Activated T-cell treated with anti-CD3 and anti-CD28 coated beads, Interleukin-2, amount 50 U/mL, for 48 hours (primary cell): Measurements from ENCODE around the gene CD2BP2.
"Not testable (repeated sequence)": the region's sequence is repeated elsewhere in the genome, so short reads cannot be mapped to it uniquely, and the experiment has no call there.

Source experiments
- DNase-seq, 2 experiments: peaks; one replicate each; pipeline ENCODE4 v3.0.0-alpha.2; 2020

Gene CD2BP2

GRCh38 chr16:30341971-30342370, 13.1 kb downstream of the CD2BP2 start:
- peak; percentile 11 to 12 for DNase-seq

DNA sequence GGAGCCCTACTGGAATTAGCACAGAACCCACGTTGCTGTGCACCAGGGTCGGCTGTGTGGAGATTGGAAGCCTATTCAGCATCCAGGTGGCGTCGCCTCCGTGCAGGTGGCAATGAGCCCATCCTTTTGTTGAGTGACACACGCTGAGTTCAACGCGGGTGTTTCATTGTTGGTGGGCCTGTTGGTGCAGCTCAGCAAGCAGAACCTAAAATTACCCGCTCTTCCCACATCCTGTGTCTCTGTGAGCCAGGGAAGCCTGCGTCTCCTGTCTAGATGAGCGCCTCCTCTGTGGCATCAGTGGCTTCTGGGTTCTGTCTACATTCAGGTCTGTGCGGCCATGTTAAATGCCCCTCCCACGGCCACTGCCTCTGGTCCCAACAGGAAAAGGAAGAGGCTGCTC, 14.5 kb downstream of the CD2BP2 start:
- peak; percentile 19 to 30 for DNase-seq

- DNase-seq = not testable (repeated sequence)
Measured at GRCh38 chr16:30338715-30339114, 16.4 kb downstream of the CD2BP2 start.

GRCh38 chr16:30337964-30338357, 17.1 kb downstream of the CD2BP2 start:
- peak in 1 of 2 experiments; percentile 9 for DNase-seq

DNA sequence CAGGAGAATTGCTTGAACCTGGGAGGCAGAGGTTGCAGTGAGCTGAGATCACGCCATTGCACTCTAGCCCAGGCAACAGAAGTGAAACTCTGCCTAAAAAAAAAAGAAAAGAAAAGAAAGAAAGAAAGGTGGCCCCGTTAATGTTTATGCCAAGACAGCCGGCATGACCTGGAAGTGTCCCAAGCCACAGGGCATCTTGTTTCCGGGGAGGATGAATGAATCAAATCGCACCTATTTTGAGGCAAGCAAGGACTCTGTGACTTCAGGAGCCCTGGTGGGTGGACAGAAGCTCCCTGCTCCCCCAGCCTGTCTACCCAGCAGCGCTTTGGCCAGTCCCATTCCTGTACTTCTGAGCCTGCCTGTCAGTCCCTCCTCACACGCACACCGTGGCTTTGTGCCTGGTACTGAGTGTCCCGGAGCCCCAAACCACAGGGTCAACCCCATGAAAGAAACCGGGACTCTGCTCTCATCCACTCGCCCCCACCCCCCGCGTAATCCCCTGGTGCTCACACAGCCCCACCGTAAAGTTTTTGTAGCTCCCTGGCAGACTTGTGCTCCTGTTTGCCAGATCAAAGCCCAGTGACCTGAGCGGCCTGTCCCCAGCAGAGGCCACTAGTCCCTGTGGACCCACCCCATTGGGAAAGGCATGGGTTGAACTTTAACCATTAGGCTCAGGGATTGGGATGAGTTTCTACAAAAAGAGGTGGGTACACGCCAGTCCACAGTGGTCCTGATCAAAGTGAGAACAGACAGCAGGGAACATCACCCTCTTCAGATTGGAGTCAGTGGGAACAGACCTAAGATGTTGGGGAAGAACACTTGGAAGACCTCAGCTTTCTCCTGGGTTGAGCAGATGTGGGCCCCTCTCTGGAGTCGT, 19.3 kb downstream of the CD2BP2 start:
- peak in 1 of 2 experiments; percentile 49 for DNase-seq

- peak; percentile 90 to 92 for DNase-seq
Measured at GRCh38 chr16:30335028-30335597, 20.0 kb downstream of the CD2BP2 start.

- peak; percentile 90 to 93 for DNase-seq
Measured at GRCh38 chr16:30334473-30334989, 20.6 kb downstream of the CD2BP2 start.

DNA sequence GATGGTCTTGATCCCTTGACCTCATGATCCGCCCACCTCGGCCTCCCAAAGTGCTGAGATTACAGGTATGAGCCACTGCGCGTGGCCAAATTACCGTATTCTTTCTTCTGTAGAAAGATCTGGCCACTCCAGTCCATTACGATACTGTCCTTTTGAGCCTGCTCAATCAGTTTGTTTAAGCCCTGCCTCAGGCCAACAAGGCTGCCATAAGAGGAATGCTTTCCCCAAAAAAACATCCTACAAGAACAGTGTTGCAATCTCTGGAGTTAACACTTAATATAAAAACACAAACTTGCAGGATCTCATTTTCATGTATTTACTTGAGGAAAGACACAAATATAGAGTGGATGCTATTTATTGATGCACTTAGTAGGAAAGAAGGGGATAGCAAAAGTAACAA, 30.9 kb downstream of the CD2BP2 start:
- not testable (repeated sequence) for DNase-seq

DNA sequence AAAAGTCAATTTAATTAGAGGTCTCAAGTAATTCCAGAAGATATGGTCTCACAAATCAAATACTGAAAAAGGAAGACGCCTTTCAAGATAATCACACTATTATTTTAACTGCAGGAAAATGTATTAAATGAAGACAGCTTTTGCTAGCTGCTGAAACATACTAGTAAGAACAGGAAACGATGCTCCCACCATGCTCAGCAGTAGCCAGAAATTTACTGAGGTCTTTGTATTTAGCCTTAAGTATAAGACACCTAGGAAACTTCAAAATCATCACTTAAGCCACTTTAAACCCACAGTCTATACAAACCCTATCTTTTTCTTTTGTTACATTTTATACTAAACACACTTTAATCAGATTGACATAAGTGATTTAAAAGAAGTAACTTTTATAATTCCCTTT, 36.5 kb downstream of the CD2BP2 start:
- DNase-seq = not testable (repeated sequence)

DNA sequence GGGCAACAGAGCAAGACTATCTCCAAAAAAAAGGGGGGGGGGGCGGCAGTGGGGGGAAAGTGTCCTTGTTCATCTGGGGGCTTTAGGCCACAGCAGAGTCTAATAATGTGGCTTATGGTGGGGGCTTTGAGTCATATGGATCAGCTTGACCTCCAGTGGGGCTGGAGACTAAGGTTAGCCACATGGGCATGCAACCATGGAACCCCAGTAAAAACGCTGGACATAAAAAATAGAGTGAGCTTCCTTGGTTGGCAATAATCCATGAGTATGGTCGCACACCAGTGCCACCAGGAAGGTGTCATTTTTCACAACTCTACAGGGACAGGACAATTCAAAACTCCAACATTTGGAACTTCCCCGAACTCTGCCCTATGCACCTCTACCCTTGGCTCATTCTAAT, 44.2 kb downstream of the CD2BP2 start:
- not testable (repeated sequence) for DNase-seq

GRCh38 chr16:30309255-30309654, 45.9 kb downstream of the CD2BP2 start:
- DNase-seq = not testable (repeated sequence)
